ENCODE results near the gene MGAT5B.

GRCh38 chr17:76869496-76870376 lies 1.5 kb downstream of the MGAT5B start:
- TF ChIP-seq, protein P1, sequence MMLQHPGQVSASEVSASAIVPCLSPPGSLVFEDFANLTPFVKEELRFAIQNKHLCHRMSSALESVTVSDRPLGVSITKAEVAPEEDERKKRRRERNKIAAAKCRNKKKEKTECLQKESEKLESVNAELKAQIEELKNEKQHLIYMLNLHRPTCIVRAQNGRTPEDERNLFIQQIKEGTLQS (IDR thresholded peaks at IDR 0.05), result no peak
- no peak for TF ChIP-seq EGR1 (IDR thresholded peaks at IDR 0.05; ENCODE audit: low read depth in 2 of 2)
- no peak for TF ChIP-seq RAD21 (IDR thresholded peaks at IDR 0.05)
